GDM1 (cell line): ENCODE measurements around the gene MKS1.

ENCODE experiments used
- DNase-seq: peaks from one replicate; lab custom pipeline; 2025; lab: John Stamatoyannopoulos, UW

MKS1 gene

DNA sequence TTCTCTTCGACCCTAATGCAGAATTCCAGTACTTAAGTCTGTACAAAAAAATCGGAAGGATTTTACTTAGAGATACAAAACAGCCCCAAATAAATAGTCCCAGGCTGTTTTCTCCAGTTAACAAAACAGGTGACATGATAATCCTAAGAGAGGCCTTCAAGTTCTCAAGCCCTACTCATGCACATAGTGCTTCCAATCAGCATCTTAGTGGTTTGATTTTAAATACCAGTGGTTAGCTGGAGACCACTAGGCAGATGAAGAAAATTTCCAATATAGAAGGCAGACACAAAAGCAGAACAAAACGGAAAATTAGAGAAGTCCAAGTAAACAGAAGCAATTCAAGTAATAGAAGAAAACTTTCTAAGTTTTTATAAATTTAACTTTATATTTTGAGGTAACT, 57.5 kb downstream of the MKS1 start:
- no peak for DNase-seq

DNA sequence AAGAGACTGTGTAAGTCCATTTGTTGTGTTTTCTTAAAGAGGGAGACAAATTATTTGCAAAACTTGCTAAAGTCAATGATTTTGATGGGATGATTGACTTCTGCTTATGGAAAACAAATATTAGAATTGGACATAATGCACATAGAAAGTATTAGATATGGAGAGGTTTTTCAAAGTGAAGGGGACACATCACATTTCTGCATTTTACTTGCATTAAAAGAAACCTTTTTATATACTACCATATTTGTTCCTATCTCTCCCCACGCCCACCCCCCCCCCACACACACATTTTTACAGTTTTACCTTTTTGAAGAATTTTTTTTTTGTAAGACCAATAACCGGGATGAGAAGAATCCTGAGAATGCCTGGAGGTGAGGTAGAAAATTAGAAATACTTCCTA, 60.9 kb downstream of the MKS1 start:
- no peak for DNase-seq

- DNase-seq: no peak
Observed at GRCh38 chr17:58156839-58157803, 61.9 kb downstream of the MKS1 start.
